Ishikawa (cell line): Measurements from ENCODE around the gene GPR152.

Source experiments
- CEBPB ChIP-seq: IDR thresholded peaks from 2 replicates; pipeline ENCODE4 v1.6.1; 2012
- CREB1 ChIP-seq: IDR thresholded peaks from 2 replicates; pipeline ENCODE4 v1.6.1; 2012; ENCODE audit warnings: low read depth
- EGR1 ChIP-seq: IDR thresholded peaks from 2 replicates; pipeline ENCODE4 v1.6.1; 2012
- EP300 ChIP-seq: IDR thresholded peaks from 2 replicates; pipeline ENCODE4 v1.6.1; 2012; ENCODE audit warnings: borderline replicate concordance
- FOXM1 ChIP-seq: IDR thresholded peaks from 2 replicates; pipeline ENCODE4 v1.6.1; 2012; ENCODE audit warnings: low read depth, borderline replicate concordance
- MAX ChIP-seq: IDR thresholded peaks from 2 replicates; pipeline ENCODE4 v1.6.1; 2012
- NFIC ChIP-seq: IDR thresholded peaks from 2 replicates; pipeline ENCODE4 v1.6.1; 2012
- RAD21 ChIP-seq: IDR thresholded peaks from 2 replicates; pipeline ENCODE4 v1.6.1; 2012; ENCODE audit warnings: low read depth
- TAF1 ChIP-seq: IDR thresholded peaks from 2 replicates; pipeline ENCODE4 v1.6.1; 2012; ENCODE audit warnings: low read depth, mild to moderate bottlenecking
- TCF12 ChIP-seq: IDR thresholded peaks from 2 replicates; pipeline ENCODE4 v1.6.1; 2012; ENCODE audit warnings: low read depth
- TEAD4 ChIP-seq: IDR thresholded peaks from 2 replicates; pipeline ENCODE4 v1.6.1; 2012
- USF1 ChIP-seq: IDR thresholded peaks from 2 replicates; pipeline ENCODE4 v1.6.1; 2012
- YY1 ChIP-seq: IDR thresholded peaks from 2 replicates; pipeline ENCODE4 v1.6.1; 2012; ENCODE audit warnings: low read depth
- ZBTB7A ChIP-seq: IDR thresholded peaks from 2 replicates; pipeline ENCODE4 v1.6.1; 2012; ENCODE audit warnings: low read depth
- TF ChIP-seq, protein P1 (sequence below): IDR thresholded peaks from 2 replicates; pipeline ENCODE4 v1.6.1; 2012; ENCODE audit warnings: low read depth, mild to moderate bottlenecking

GPR152 gene

GRCh38 chr11:67429038-67429668 lies 23.4 kb downstream of the GPR152 start:
- TF ChIP-seq ZBTB7A (no peak), EGR1 (no peak), CREB1 (no peak), NFIC (no peak), EP300 (no peak), CEBPB (no peak), YY1 (no peak), FOXM1 (no peak), MAX (no peak), USF1 (no peak), TCF12 (no peak), TAF1 (no peak), TEAD4 (no peak), RAD21 (no peak)
- TF ChIP-seq, protein P1, sequence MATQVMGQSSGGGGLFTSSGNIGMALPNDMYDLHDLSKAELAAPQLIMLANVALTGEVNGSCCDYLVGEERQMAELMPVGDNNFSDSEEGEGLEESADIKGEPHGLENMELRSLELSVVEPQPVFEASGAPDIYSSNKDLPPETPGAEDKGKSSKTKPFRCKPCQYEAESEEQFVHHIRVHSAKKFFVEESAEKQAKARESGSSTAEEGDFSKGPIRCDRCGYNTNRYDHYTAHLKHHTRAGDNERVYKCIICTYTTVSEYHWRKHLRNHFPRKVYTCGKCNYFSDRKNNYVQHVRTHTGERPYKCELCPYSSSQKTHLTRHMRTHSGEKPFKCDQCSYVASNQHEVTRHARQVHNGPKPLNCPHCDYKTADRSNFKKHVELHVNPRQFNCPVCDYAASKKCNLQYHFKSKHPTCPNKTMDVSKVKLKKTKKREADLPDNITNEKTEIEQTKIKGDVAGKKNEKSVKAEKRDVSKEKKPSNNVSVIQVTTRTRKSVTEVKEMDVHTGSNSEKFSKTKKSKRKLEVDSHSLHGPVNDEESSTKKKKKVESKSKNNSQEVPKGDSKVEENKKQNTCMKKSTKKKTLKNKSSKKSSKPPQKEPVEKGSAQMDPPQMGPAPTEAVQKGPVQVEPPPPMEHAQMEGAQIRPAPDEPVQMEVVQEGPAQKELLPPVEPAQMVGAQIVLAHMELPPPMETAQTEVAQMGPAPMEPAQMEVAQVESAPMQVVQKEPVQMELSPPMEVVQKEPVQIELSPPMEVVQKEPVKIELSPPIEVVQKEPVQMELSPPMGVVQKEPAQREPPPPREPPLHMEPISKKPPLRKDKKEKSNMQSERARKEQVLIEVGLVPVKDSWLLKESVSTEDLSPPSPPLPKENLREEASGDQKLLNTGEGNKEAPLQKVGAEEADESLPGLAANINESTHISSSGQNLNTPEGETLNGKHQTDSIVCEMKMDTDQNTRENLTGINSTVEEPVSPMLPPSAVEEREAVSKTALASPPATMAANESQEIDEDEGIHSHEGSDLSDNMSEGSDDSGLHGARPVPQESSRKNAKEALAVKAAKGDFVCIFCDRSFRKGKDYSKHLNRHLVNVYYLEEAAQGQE, result no peak

GRCh38 chr11:67428052-67429001 lies 24.2 kb downstream of the GPR152 start, which contains the start of gene RPS6KB2:
Gene RPS6KB2 (plus strand): TSS chr11:67428494. CDS start chr11:67428546, 52 bp downstream.
- TF ChIP-seq, protein P1, result no peak
- TF ChIP-seq RAD21, result no peak
- TF ChIP-seq ZBTB7A, result no peak
- no peak for TF ChIP-seq FOXM1
- peak; percentile 33; the same call in 1 of the 2 replicates for TF ChIP-seq USF1
- peak; percentile 66 for TF ChIP-seq MAX
- TF ChIP-seq NFIC, result no peak
- TF ChIP-seq CEBPB, result no peak
- TF ChIP-seq TAF1, result peak; percentile 71
- TF ChIP-seq TCF12, result peak; percentile 63; the same call in 1 of the 2 replicates
- TF ChIP-seq CREB1, result peak; percentile 100
- 0 out of 2 replicates have a peak, but pooled peaks have one; percentile 31 for TF ChIP-seq TEAD4
- TF ChIP-seq EP300, result no peak
- TF ChIP-seq YY1, result peak; percentile 99
- 0 out of 2 replicates have a peak, but pooled peaks have one; percentile 22 for TF ChIP-seq EGR1

DNA sequence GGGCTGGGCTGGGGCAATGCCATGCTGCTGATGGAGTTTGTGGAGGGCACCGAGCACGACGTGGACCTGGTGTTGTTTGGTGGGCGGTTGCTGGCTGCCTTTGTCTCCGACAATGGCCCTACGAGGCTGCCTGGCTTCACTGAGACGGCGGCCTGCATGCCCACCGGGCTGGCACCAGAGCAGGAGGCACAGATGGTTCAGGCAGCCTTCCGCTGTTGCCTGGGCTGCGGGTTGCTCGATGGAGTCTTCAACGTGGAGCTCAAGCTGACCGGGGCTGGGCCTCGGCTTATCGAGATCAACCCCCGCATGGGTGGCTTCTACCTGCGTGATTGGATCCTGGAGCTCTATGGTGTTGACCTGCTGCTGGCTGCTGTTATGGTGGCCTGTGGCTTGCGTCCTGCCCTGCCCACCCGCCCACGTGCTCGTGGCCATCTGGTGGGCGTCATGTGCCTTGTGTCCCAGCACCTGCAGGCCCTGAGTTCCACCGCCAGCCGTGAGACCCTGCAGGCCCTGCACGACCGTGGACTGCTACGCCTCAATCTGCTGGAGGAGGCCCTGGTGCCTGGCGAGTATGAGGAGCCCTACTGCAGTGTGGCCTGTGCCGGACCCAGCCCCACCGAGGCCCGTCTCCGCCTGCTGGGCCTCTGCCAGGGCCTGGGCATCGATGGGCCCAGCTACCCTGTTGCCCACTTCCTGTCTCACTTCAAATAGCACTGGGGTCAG lies 28.5 kb downstream of the GPR152 start:
- no peak for TF ChIP-seq TEAD4
- no peak for TF ChIP-seq RAD21
- no peak for TF ChIP-seq EGR1
- TF ChIP-seq, protein P1, result no peak
- TF ChIP-seq CREB1, result no peak
- TF ChIP-seq USF1, result no peak
- TF ChIP-seq TAF1, result no peak
- TF ChIP-seq NFIC, result no peak
- no peak for TF ChIP-seq FOXM1
- TF ChIP-seq TCF12, result no peak
- TF ChIP-seq CEBPB, result no peak
- TF ChIP-seq EP300, result no peak
- TF ChIP-seq ZBTB7A, result no peak
- TF ChIP-seq YY1, result no peak
- no peak for TF ChIP-seq MAX
